Mesothelial cell of epicardium (in vitro differentiated cells): ENCODE results near the gene MCRIP2. TPM values are rescaled to one million over a fixed set of nuclear protein-coding genes. Genes with fewer than 3 reads are reported as not detected.

Source experiments
- DNase-seq, 2 experiments: peaks; one replicate each; pipeline ENCODE4 v3.0.0; 2021; ENCODE audit warnings: low spot score in 2 of 2; ENCODE audit not compliant: unreplicated experiment in 2 of 2
- H3K27ac Mint-ChIP-seq: 2 replicates; pipeline ENCODE4 v1.8.0; 2021; ENCODE audit warnings: mixed read lengths
- H3K27me3 Mint-ChIP-seq: 2 replicates; pipeline ENCODE4 v1.8.0; 2021; ENCODE audit warnings: low read depth, mixed read lengths
- H3K36me3 Mint-ChIP-seq: 2 replicates; pipeline ENCODE4 v1.8.0; 2021; ENCODE audit warnings: mixed read lengths
- H3K4me1 Mint-ChIP-seq: 2 replicates; pipeline ENCODE4 v1.8.0; 2021; ENCODE audit warnings: mixed read lengths
- H3K4me3 Mint-ChIP-seq: 2 replicates; pipeline ENCODE4 v1.8.0; 2021; ENCODE audit warnings: mild to moderate bottlenecking, moderate library complexity, mixed read lengths
- H3K9me3 Mint-ChIP-seq: 2 replicates; pipeline ENCODE4 v1.8.0; 2021; ENCODE audit warnings: mixed read lengths
- total RNA-seq: library from RNA; stranded (reverse); gene quantifications from 3 replicates; pipeline ENCODE4 v1.2.1, GENCODE V29; 2021
- TF ChIP-seq, protein P1 (sequence below): fragments of 200-600 bp; sonication (generic); IDR thresholded peaks from one replicate; pipeline ENCODE4 v1.5.0; 2021; ENCODE audit warnings: antibody characterized with exemption; ENCODE audit not compliant: unreplicated experiment

Gene MCRIP2
- total RNA-seq, 1 donor from 2014 or later, result 20.5 TPM

DNA sequence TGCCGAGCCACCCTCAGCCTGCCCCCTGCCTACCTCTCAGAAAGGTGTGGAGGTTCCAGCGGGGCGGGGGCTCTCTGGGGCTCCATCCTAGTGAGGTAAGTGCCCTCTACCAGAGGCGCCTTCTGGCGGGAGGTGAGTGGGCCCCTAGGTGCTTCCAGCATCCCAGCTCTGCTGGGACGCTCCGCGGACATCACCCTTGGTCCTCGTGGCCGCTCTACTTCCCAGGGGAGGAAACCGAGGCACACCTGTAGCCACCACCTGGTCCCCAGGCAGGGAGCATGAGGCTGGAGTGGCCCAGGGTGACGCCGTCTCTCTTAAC is 1.4 kb downstream of the MCRIP2 start:
- TF ChIP-seq, protein P1, sequence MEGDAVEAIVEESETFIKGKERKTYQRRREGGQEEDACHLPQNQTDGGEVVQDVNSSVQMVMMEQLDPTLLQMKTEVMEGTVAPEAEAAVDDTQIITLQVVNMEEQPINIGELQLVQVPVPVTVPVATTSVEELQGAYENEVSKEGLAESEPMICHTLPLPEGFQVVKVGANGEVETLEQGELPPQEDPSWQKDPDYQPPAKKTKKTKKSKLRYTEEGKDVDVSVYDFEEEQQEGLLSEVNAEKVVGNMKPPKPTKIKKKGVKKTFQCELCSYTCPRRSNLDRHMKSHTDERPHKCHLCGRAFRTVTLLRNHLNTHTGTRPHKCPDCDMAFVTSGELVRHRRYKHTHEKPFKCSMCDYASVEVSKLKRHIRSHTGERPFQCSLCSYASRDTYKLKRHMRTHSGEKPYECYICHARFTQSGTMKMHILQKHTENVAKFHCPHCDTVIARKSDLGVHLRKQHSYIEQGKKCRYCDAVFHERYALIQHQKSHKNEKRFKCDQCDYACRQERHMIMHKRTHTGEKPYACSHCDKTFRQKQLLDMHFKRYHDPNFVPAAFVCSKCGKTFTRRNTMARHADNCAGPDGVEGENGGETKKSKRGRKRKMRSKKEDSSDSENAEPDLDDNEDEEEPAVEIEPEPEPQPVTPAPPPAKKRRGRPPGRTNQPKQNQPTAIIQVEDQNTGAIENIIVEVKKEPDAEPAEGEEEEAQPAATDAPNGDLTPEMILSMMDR, result no peak
- Mint-ChIP-seq H3K4me3 (peak overlapping the region; percentile 62), H3K27ac (no peak overlapping the region), H3K36me3 (no peaks in the 10 kb centered on the region), H3K27me3 (no peaks in the 10 kb centered on the region), H3K4me1 (peaks cover 6% of the 10 kb centered on the region), H3K9me3 (no peaks in the 10 kb centered on the region)
- no peak for DNase-seq

DNA sequence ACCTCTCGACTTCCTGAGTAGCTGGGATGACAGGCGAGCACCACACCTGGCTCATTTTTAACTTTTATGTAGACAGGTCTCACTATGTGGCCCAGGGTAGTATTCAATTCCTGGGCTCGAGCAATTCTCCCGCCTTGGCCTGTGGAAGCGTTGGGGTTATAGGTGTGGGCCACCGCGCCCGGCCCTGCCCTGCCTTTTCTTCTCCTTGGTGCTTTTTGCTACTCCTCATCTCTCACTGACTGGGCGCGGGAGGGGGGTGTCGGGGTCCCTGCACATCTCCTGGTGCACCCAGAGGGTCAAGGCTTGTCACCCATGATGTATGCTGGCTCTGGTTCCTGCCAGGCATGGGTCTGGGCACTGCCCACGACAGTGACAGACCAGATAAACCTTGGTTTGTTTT is 2.9 kb downstream of the MCRIP2 start:
- peak overlapping the region; percentile 28 for H3K4me3 Mint-ChIP-seq
- TF ChIP-seq, protein P1, result no peak
- H3K9me3 Mint-ChIP-seq, result no peaks in the 10 kb centered on the region
- H3K4me1 Mint-ChIP-seq, result peaks cover 10% of the 10 kb centered on the region
- H3K36me3 Mint-ChIP-seq, result no peaks in the 10 kb centered on the region
- no peak overlapping the region for H3K27ac Mint-ChIP-seq
- DNase-seq, result no peak
- H3K27me3 Mint-ChIP-seq, result no peaks in the 10 kb centered on the region

DNA sequence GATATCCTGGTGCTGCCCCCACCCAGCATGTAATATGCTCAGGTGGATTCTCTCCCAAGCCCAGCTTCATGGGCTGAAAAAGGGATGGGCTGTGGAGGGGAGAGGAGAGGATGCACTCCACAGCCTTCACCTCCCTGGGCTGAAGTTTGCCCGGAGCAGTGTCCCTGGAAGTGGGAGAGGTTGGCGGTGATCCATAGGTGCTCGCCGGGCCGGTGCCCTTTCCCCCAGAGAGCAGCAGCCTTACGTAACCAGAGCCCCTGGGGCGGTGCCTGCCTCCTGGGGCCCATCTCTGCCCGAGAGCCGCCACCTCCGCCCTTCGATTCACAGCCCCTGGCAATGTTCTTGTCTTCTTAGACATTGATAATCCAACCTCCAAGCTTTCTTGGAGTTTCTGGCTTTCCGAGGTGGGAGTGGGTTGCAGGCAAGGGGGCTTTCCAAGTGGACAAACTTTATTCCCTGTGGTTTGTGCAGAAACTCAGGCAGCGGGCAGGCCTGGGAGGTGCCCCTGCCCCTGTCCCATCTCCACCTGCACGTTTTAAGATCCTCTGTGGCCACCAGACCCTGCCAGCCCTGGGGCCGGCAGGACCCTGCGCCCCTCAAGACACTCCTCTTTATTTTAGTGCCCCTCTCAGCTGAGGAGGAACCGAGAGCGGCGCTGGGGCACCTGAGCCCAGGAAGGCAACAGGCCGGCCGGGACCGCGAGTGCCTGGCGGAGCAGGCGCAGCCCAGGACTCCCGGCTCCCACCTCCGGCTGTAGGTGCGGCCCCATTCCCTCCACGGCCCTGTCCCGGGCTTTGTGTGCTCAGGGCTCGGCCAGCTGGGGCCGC is 4.4 kb downstream of the MCRIP2 start:
- no peaks in the 10 kb centered on the region for H3K36me3 Mint-ChIP-seq
- TF ChIP-seq, protein P1, result no peak
- H3K9me3 Mint-ChIP-seq, result no peaks in the 10 kb centered on the region
- DNase-seq, result no peak
- H3K4me3 Mint-ChIP-seq, result no peak overlapping the region
- no peak overlapping the region for H3K27ac Mint-ChIP-seq
- no peaks in the 10 kb centered on the region for H3K27me3 Mint-ChIP-seq
- H3K4me1 Mint-ChIP-seq, result peaks cover 13% of the 10 kb centered on the region

DNA sequence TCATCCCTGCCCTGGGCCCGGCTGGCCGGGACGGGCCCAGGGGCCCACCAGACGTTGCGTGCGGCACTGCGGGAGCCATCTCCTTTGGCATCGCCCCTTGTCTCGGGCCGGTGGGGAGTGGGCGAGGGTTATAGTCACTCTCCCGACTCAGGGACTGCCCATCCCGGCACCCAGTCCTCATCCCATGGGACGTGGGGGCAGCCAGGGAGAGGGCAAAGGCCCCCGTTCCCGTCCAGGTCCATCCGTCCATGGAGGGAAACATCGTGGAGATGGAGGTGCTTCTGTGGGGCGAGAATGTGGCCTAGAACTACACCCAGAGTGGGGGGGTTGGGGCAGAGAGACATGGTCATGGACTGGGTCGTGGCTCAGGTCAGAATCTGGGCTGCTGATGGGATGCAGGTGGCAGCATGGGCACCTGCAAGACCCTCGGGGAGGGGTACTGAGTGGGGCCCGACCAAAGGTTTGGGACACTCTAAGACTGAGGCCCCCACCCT is 5.1 kb downstream of the MCRIP2 start:
- Mint-ChIP-seq H3K27me3 (no peaks in the 10 kb centered on the region), H3K9me3 (no peaks in the 10 kb centered on the region), H3K27ac (no peak overlapping the region), H3K36me3 (no peaks in the 10 kb centered on the region), H3K4me3 (no peak overlapping the region), H3K4me1 (peaks cover 13% of the 10 kb centered on the region)
- DNase-seq, result no peak
- TF ChIP-seq, protein P1, result no peak

DNA sequence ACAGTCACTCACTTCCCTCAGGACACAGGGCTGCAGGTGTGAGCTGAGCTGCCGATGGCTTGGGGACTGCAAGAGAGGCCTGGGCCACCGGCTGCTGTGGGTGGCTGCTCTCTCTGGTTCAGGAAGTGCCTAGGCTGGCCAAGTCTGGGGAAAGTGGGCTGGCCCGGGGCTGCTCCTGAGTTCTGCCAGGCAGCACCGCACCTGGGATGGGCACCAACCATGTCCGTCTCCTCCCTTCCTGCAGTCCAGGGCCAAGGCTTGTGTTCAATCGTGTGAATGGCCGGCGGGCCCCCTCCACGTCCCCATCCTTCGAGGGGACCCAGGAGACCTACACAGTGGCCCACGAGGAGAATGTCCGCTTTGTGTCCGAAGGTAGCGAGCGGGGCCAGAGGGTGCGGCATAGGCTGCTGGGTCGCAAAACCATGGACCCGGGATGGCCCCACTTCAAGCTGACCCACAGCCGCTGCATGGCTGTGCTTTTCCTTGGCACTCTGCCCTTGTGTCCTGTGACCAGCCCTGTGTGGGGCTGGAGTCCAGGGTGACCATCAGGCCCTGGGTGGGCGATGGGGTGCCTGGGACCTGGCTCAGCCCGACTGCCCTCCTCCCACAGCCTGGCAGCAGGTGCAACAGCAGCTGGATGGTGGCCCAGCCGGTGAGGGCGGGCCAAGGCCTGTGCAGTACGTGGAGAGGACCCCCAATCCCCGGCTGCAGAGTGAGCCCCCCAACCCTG is 5.7 kb downstream of the MCRIP2 start:
- H3K4me3 Mint-ChIP-seq, result peak overlapping the region; percentile 22
- H3K27ac Mint-ChIP-seq, result no peak overlapping the region
- TF ChIP-seq, protein P1, result no peak

More for the DNA sequence above, 5.7 kb downstream of the MCRIP2 start:
- H3K9me3 Mint-ChIP-seq, result no peaks in the 10 kb centered on the region
- no peaks in the 10 kb centered on the region for H3K36me3 Mint-ChIP-seq
- no peak for DNase-seq
- H3K27me3 Mint-ChIP-seq, result no peaks in the 10 kb centered on the region
- H3K4me1 Mint-ChIP-seq, result peaks cover 13% of the 10 kb centered on the region
